K562 (cell line): ENCODE measurements around the gene SOX6. TPM values are rescaled to one million over a fixed set of nuclear protein-coding genes. Genes with fewer than 3 reads are reported as not detected.

ENCODE experiments used
- ATAC-seq: fragments of 200-7000 bp; cut with Tn5 transposase; 3 replicates; pipeline ENCODE4 v1.9.1; 2020; ENCODE audit warnings: moderate library complexity
- BruUV-seq: library from RNA; stranded (reverse); fragments of 400-500 nt; replicated peaks from 2 replicates; lab custom pipeline; 2021; lab: Mats Ljungman, UMichigan
- CTCF ChIA-PET: fragments of 300-600 bp; formaldehyde crosslinking; extraction: SDS; loops from one replicate; lab custom pipeline; 2021; ENCODE audit warnings: low intra/inter-chr PET ratio; lab: Yijun Ruan, JAX
- POLR2A ChIA-PET: fragments of 300-600, 350-650 bp; sonication (Branson Sonifier 250); formaldehyde crosslinking; extraction: SDS; loops from one replicate; lab custom pipeline; 2021; ENCODE audit warnings: antibody characterized with exemption, inconsistent platforms; lab: Yijun Ruan, JAX
- DNase-seq, 4 experiments: peaks; one replicate each; pipeline versions ENCODE4 v3.0.0 to v3.0.0-alpha.2; 2011 to 2018; ENCODE audit warnings: low spot score in 3 of 4, mixed read lengths in 3 of 4; ENCODE audit errors: extremely low read depth in 1 of 4
- FAIRE-seq: peaks from 2 replicates; lab custom pipeline; 2011; peaks lifted over from hg19 to GRCh38; lab: Jason Lieb, UNC
- H2AFZ ChIP-seq: 2 replicates; pipeline ENCODE4 v1.6.0; 2011; ENCODE audit warnings: low read depth, low read length, control low read depth, inconsistent platforms
- H3K27ac ChIP-seq: fragments of 200-600 bp; 3 replicates; pipeline ENCODE4 v1.8.0; 2011; ENCODE audit warnings: low read depth, mild to moderate bottlenecking, control low read depth, inconsistent platforms, low read length, moderate library complexity, mixed read lengths; ENCODE audit errors: extremely low read depth
- H3K27me3 ChIP-seq, 2 experiments: fragments of 300-600 bp in 1 of 2; 2 replicates in 1 of 2; 3 replicates in 1 of 2; pipeline versions ENCODE4 v1.6.0 to v1.8.0; 2011; ENCODE audit warnings: inconsistent platforms in 2 of 2, low read length in 2 of 2, mild to moderate bottlenecking in 1 of 2, mixed read lengths in 1 of 2, moderate library complexity in 1 of 2; ENCODE audit not compliant: control insufficient read depth in 2 of 2, insufficient read depth in 2 of 2
- H3K36me3 ChIP-seq: fragments of 300-600 bp; 3 replicates; pipeline ENCODE4 v1.8.0; 2011; ENCODE audit warnings: mild to moderate bottlenecking, low read length, inconsistent platforms; ENCODE audit not compliant: control insufficient read depth, insufficient read depth
- H3K4me1 ChIP-seq, 2 experiments: fragments of 200-600 bp in 1 of 2; replicated peaks in 1 of 2; 2 replicates in 1 of 2; 3 replicates in 1 of 2; pipeline versions ENCODE4 v1.5.1 to v1.8.0; 2011; ENCODE audit warnings: inconsistent platforms in 2 of 2, low read length in 2 of 2, mild to moderate bottlenecking in 1 of 2, mixed read lengths in 1 of 2, moderate library complexity in 1 of 2; ENCODE audit not compliant: control insufficient read depth in 2 of 2, insufficient read depth in 2 of 2
- H3K4me2 ChIP-seq: 2 replicates; pipeline ENCODE4 v1.6.1; 2011; ENCODE audit warnings: low read length, control low read depth, inconsistent platforms, mixed read lengths; ENCODE audit not compliant: insufficient read depth
- H3K4me3 ChIP-seq: fragments of 200-600 bp; sonication (generic), shearing (Covaris generic); 2 replicates; pipeline ENCODE4 v1.5.1; 2016; ENCODE audit warnings: control low read depth, inconsistent platforms
- H3K79me2 ChIP-seq: fragments of 200-600 bp; 3 replicates; pipeline ENCODE4 v1.8.0; 2011; ENCODE audit warnings: low read length, inconsistent platforms; ENCODE audit not compliant: control insufficient read depth, insufficient read depth
- H3K9ac ChIP-seq, 2 experiments: 2 replicates each; pipeline versions ENCODE4 v1.6.0 to v1.6.1; 2011; ENCODE audit warnings: low read depth in 2 of 2, low read length in 2 of 2, control low read depth in 1 of 2, inconsistent platforms in 1 of 2, mild to moderate bottlenecking in 1 of 2, mixed read lengths in 1 of 2; ENCODE audit not compliant: insufficient read depth in 1 of 2
- H3K9me1 ChIP-seq: one replicate; pipeline ENCODE4 v1.6.0; 2011; ENCODE audit warnings: inconsistent platforms, mild to moderate bottlenecking, low read length, moderate library complexity; ENCODE audit not compliant: control insufficient read depth, insufficient read depth
- H3K9me3 ChIP-seq: replicated peaks from 2 replicates; pipeline ENCODE4 v1.5.1; 2011; ENCODE audit warnings: low read depth, low read length, inconsistent platforms; ENCODE audit not compliant: control insufficient read depth, insufficient read depth
- H4K20me1 ChIP-seq: replicated peaks from 2 replicates; pipeline ENCODE4 v1.6.1; 2011; ENCODE audit warnings: low read length, inconsistent platforms, mixed read lengths; ENCODE audit not compliant: control insufficient read depth, insufficient read depth
- CEBPG ChIP-seq, 3 experiments: fragments of 200-800 bp in 1 of 3; sonication (Bioruptor generic) in 1 of 3; sonication (generic) in 1 of 3; formaldehyde crosslinking in 1 of 3; IDR thresholded peaks in 2 of 3; conservative IDR thresholded peaks in 1 of 3; 2 replicates each; pipeline versions ENCODE4 v1.6.1 to v1.8.0; 2016 to 2022; ENCODE audit warnings: missing compliant biosample characterization in 2 of 3, missing genetic modification characterization in 2 of 3, mild to moderate bottlenecking in 1 of 3, missing genetic modification reagents in 1 of 3
- DDX20 ChIP-seq: fragments of 450-650 bp; IDR thresholded peaks from 2 replicates; pipeline ENCODE4 v1.6.1; 2016; ENCODE audit warnings: missing genetic modification characterization, low read depth, mild to moderate bottlenecking, missing compliant biosample characterization, moderate library complexity
- E4F1 ChIP-seq: fragments of 250-450 bp; sonication (Bioruptor Pico); IDR thresholded peaks from 2 replicates; pipeline ENCODE4 v1.5.0; 2021; ENCODE audit warnings: mild to moderate bottlenecking, borderline replicate concordance
- FOXJ3 ChIP-seq: sonication (generic); formaldehyde crosslinking; IDR thresholded peaks from 2 replicates; pipeline ENCODE4 v1.4.0; 2020; ENCODE audit warnings: mild to moderate bottlenecking, missing genetic modification reagents
- JUNB ChIP-seq: fragments of 450-650 bp; formaldehyde crosslinking; conservative IDR thresholded peaks from 2 replicates; pipeline ENCODE4 v1.4.0; 2020; ENCODE audit warnings: mild to moderate bottlenecking
- L3MBTL2 ChIP-seq: fragments of 450-650 bp; IDR thresholded peaks from 2 replicates; pipeline ENCODE4 v1.6.1; 2016; ENCODE audit warnings: mild to moderate bottlenecking, moderate library complexity
- MCM7 ChIP-seq, 2 experiments: fragments of 450-650 bp; IDR thresholded peaks; 2 replicates each; pipeline ENCODE4 v1.6.1; 2016 to 2018
- NRF1 ChIP-seq, 2 experiments: fragments of 450-650 bp; IDR thresholded peaks in 1 of 2; conservative IDR thresholded peaks in 1 of 2; 2 replicates each; pipeline ENCODE4 v1.6.1; 2014; ENCODE audit warnings: mild to moderate bottlenecking in 2 of 2
- ZNF316 ChIP-seq: fragments of 450-650 bp; IDR thresholded peaks from 2 replicates; pipeline ENCODE4 v1.6.1; 2016
- ZNF41 ChIP-seq: fragments of 250-450 bp; sonication (Bioruptor Pico); conservative IDR thresholded peaks from 2 replicates; pipeline ENCODE4 v1.4.0; 2020; ENCODE audit warnings: mild to moderate bottlenecking
- ZNF699 ChIP-seq: fragments of 250-450 bp; sonication (Bioruptor Pico); IDR thresholded peaks from 2 replicates; pipeline ENCODE4 v1.8.0; 2021; ENCODE audit warnings: mild to moderate bottlenecking, moderate library complexity; ENCODE audit not compliant: insufficient replicate concordance
- WGBS: fragments of 100-300 bp; shearing (Covaris generic); methylation state at CpG from one replicate; pipeline ENCODE4 v1.1.6; 2016; ENCODE audit warnings: low coverage, mixed read lengths; ENCODE audit not compliant: insufficient coverage; ENCODE audit errors: missing lambda C conversion rate; 5-methylcytosine and 5-hydroxymethylcytosine counted together
- in situ Hi-C: fragments of 300-500 bp; cut with MboI; formaldehyde crosslinking; loops from 4 replicates; pipeline ENCODE4 v1.15.0; 2018; ENCODE audit warnings: inconsistent platforms, mixed read lengths
- intact Hi-C: fragments of 100-400 bp; cut with micrococcal nuclease; formaldehyde crosslinking; loops from 2 replicates; pipeline ENCODE4 v1.14.2; 2022
- polyA plus RNA-seq, 8 experiments: library from polyadenylated mRNA; depleted of rRNA in 4 of 8; stranded (reverse) in 5 of 8; unstranded in 3 of 8; fragments of >200 nt; fragmentation: Nextera tagmentation in 2 of 8; fragmentation: Illumina TruSeq in 1 of 8; extraction: Ambion mirVana in 2 of 8; extraction: Trizol in 1 of 8; gene quantifications; 2 replicates each; pipeline versions ENCODE4 v1.2.1 to v1.2.3, GENCODE V29; 2011 to 2014; ENCODE audit warnings: inconsistent platforms in 1 of 8, missing spikeins in 1 of 8
- total RNA-seq, 7 experiments: library from RNA; depleted of rRNA in 6 of 7; stranded (reverse); fragments of >200 nt in 6 of 7; fragmentation: Illumina TruSeq in 2 of 7; extraction: Trizol in 2 of 7; gene quantifications; 2 replicates each; pipeline versions ENCODE4 v1.2.1 to v1.2.3, GENCODE V29; 2011 to 2021; ENCODE audit warnings: low replicate concordance in 1 of 7
- TF ChIP-seq, protein P1 (sequence below): fragments of 450-650 bp; formaldehyde crosslinking; IDR thresholded peaks from 2 replicates; pipeline ENCODE4 v1.4.0; 2020; ENCODE audit warnings: mild to moderate bottlenecking

Gene SOX6
- total and polyA plus RNA-seq, 9 of the 15 experiments (the other 6 are each of a cell fraction or from before 2014, with no cell fraction given): 0.89 to 8.7 (median 5.7) TPM

GRCh38 chr11:16087886-16088285 is 268.5 kb downstream of the SOX6 start:
- WGBS: 34% methylated on average over 2 of the region's 2 CpGs
- CTCF ChIA-PET: no interaction called here
- POLR2A ChIA-PET: no interaction called here
- intact Hi-C loops: no loop called here
- Histone ChIP-seq H3K9me3 (no peaks in the 10 kb centered on the region), H3K9me1 (no peaks in the 10 kb centered on the region), H2AFZ (no peak overlapping the region), H3K79me2 (no peaks in the 10 kb centered on the region), H3K27ac (no peak overlapping the region), H3K4me1 (no peaks in the 10 kb centered on the region), H3K9ac (no peak overlapping the region), H3K4me3 (no peak overlapping the region), H4K20me1 (no peaks in the 10 kb centered on the region), H3K4me2 (no peak overlapping the region), H3K27me3 (no peaks in the 10 kb centered on the region), H3K36me3 (no peaks in the 10 kb centered on the region)
- in situ Hi-C loops: no loop called here
- BruUV-seq: no TSS peak
- FAIRE-seq: no peak
- TF ChIP-seq ZNF41 (CRISPR knock-in tag) (no peak), ZNF316 (peak; percentile 68)
- no peak for ATAC-seq
- DNase-seq: no peak

GRCh38 chr11:16086229-16086819 is 270.0 kb downstream of the SOX6 start:
- Histone ChIP-seq H3K9me3 (no peaks in the 10 kb centered on the region), H3K4me1 (no peaks in the 10 kb centered on the region), H3K4me3 (no peak overlapping the region), H3K4me2 (no peak overlapping the region), H3K79me2 (no peaks in the 10 kb centered on the region), H4K20me1 (no peaks in the 10 kb centered on the region), H2AFZ (no peak overlapping the region), H3K9me1 (no peaks in the 10 kb centered on the region), H3K27me3 (no peaks in the 10 kb centered on the region), H3K27ac (no peak overlapping the region), H3K36me3 (no peaks in the 10 kb centered on the region), H3K9ac (no peak overlapping the region)
- DNase-seq (no peak), ATAC-seq (no peak; the same call in 2 of the 3 replicates), FAIRE-seq (no peak)
- intact Hi-C loops: no loop called here
- ChIA-PET CTCF (no interaction called here), POLR2A (interaction anchor here (0.9 kb wide), 1 partner anchor 18 kb away, joined by 3 read pairs; no protein-coding TSS in a partner anchor)
- 55% methylated on average over 7 of the region's 7 CpGs for WGBS
- in situ Hi-C loops: no loop called here
- no TSS peak for BruUV-seq
- no peak for TF ChIP-seq NRF1 (conservative IDR thresholded peaks at IDR 0.05 in 1 of 2, IDR thresholded peaks at IDR 0.05 in 1 of 2)
- TF ChIP-seq FOXJ3 (CRISPR knock-in tag): no peak
- TF ChIP-seq, protein P1, sequence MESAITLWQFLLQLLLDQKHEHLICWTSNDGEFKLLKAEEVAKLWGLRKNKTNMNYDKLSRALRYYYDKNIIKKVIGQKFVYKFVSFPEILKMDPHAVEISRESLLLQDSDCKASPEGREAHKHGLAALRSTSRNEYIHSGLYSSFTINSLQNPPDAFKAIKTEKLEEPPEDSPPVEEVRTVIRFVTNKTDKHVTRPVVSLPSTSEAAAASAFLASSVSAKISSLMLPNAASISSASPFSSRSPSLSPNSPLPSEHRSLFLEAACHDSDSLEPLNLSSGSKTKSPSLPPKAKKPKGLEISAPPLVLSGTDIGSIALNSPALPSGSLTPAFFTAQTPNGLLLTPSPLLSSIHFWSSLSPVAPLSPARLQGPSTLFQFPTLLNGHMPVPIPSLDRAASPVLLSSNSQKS (CRISPR knock-in tag): no peak
- TF ChIP-seq ZNF699 (CRISPR knock-in tag): no peak
- TF ChIP-seq L3MBTL2: no peak
- TF ChIP-seq JUNB: no peak
- TF ChIP-seq E4F1 (CRISPR knock-in tag): no peak
- no peak for TF ChIP-seq DDX20 (tag)
- no peak for TF ChIP-seq CEBPG (CRISPR knock-in tag; IDR thresholded peaks at IDR 0.05)
- TF ChIP-seq CEBPG (tag; conservative IDR thresholded peaks at IDR 0.05 in 1 of 2, IDR thresholded peaks at IDR 0.05 in 1 of 2): no peak
- TF ChIP-seq MCM7 (IDR thresholded peaks at IDR 0.05): no peak
